ENCODE measurements around the gene LTBP3. TPM values are rescaled to one million over a fixed set of nuclear protein-coding genes. Genes with fewer than 3 reads are reported as not detected.
A peak's percentile ranks its signal among the peaks of the same experiment; 100 is the strongest.
"Not testable (repeated sequence)": the region's sequence is repeated elsewhere in the genome, so short reads cannot be mapped to it uniquely, and the experiment has no call there.

LTBP3 gene
- total RNA-seq, 6 donors from 2014 or later: 99.9 to 479 (median 131) TPM

GRCh38 chr11:65526744-65527143, 31.4 kb downstream of the LTBP3 start:
- TF ChIP-seq, protein P1, sequence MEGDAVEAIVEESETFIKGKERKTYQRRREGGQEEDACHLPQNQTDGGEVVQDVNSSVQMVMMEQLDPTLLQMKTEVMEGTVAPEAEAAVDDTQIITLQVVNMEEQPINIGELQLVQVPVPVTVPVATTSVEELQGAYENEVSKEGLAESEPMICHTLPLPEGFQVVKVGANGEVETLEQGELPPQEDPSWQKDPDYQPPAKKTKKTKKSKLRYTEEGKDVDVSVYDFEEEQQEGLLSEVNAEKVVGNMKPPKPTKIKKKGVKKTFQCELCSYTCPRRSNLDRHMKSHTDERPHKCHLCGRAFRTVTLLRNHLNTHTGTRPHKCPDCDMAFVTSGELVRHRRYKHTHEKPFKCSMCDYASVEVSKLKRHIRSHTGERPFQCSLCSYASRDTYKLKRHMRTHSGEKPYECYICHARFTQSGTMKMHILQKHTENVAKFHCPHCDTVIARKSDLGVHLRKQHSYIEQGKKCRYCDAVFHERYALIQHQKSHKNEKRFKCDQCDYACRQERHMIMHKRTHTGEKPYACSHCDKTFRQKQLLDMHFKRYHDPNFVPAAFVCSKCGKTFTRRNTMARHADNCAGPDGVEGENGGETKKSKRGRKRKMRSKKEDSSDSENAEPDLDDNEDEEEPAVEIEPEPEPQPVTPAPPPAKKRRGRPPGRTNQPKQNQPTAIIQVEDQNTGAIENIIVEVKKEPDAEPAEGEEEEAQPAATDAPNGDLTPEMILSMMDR (IDR thresholded peaks at IDR 0.05): no peak
- TF ChIP-seq EP300 (IDR thresholded peaks at IDR 0.05) (no peak), POLR2A (IDR thresholded peaks at IDR 0.05) (no peak), POLR2AphosphoS5 (IDR thresholded peaks at IDR 0.05) (no peak)
- peaks cover 21 to 37% (median 29%) of the 10 kb centered on the region in 4 donors for H3K4me1 ChIP-seq
- peaks cover 9 to 53% (median 28%) of the 10 kb centered on the region in 4 donors for H3K36me3 ChIP-seq
- WGBS, 2 donors: 97 to 100% methylated on average over 2 to 8 of the region's 8 CpGs
- no peak for DNase-seq
- H3K9me3 ChIP-seq: no peaks in the 10 kb centered on the region
- no peak overlapping the region for H3K27ac ChIP-seq
- no peak overlapping the region for H3K4me3 ChIP-seq
- no peaks in the 10 kb centered on the region for H3K27me3 ChIP-seq
- ATAC-seq (ENCODE audit: low FRiP score in 2 of 2): no peak

DNA sequence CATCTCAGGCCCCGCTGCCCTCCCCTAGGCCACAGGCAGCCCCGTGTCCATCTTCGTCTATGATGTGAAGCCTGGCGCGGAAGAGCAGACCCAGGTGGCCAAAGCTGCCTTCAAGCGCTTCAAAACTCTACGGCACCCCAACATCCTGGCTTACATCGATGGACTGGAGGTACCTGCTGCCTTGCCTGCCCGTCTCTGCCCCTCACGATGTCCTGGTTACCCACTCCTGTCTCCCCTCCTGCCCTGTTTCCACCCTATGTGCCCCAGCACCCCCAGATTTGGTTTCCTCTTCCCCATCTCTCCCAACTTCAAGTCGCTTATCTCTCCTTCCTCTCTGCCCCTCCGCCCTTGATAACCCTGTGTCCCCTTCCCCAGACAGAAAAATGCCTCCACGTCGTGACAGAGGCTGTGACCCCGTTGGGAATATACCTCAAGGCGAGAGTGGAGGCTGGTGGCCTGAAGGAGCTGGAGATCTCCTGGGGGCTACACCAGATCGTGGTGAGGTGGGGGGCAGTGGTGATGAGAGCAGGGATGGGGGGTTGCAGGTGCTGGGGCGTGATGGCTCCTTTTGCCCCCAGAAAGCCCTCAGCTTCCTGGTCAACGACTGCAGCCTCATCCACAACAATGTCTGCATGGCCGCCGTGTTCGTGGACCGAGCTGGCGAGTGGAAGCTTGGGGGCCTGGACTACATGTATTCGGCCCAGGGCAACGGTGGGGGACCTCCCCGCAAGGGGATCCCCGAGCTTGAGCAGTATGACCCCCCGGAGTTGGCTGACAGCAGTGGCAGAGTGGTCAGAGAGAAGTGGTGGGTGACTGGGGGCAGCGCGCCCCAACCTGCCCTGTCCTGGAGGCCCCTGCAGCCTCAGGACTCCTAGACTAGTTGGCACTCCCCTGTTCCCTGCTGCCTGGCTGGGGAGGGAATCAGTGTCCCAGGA, 32.3 kb downstream of the LTBP3 start:
- no peak for TF ChIP-seq EP300 (IDR thresholded peaks at IDR 0.05)
- Histone ChIP-seq H3K27me3 (no peaks in the 10 kb centered on the region), H3K27ac (peak overlapping the region; percentile 92 to 97 (median 95)), H3K9me3 (no peaks in the 10 kb centered on the region), H3K36me3 (peaks cover 5 to 44% (median 19%) of the 10 kb centered on the region in 4 donors), H3K4me1 (peaks cover 21 to 37% (median 29%) of the 10 kb centered on the region in 4 donors), H3K4me3 (peak overlapping the region; percentile 92 to 99 (median 95))
- no peak for ATAC-seq (ENCODE audit: low FRiP score in 2 of 2)
- DNase-seq: no peak
- 44 to 56% methylated on average over 18 to 30 of the region's 31 CpGs for WGBS, 2 donors

DNA sequence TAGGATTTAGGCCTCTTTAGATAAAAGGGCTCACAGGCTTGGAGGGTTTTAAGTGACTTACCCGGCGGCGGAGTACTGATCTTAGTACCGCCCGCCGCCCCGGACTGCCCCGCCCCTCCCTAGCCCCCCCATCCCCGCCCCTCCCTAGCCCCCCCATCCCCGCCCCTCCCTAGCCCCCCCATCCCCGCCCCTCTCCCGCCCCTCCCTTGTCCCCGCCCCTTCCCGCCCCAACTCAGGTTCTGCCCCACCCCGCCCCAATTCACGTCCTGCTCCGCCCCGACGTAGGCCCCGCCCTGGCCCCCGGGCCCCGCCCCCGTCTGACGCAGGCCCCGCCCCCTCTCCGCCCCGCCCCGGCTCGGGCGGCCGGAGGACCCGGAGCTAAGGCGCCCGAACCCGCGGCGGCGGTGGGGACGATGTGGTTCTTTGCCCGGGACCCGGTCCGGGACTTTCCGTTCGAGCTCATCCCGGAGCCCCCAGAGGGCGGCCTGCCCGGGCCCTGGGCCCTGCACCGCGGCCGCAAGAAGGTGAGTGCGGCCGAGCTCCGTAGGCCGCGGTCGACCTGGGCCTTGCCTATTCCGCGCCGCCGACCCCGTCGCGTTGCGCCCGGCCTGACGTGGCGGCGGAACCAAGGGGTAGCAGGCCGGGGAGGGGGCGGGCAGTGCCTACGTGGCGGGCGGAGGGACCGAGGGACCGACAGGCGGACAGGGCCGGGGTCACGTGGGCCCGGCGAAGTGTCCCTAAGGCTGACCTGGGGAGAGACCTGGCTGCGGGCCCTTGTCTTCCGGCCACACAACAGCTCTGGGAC, 33.2 kb downstream of the LTBP3 start, which contains the start of gene SCYL1:
Gene SCYL1, plus strand, starts transcription at position 343 of the 805 bp plus-strand sequence. Its CDS starts 71 bp downstream, at position 414.
- WGBS, 2 donors: 0% methylated on average over 3 to 11 of the region's 82 CpGs
- H3K4me1 ChIP-seq: peaks cover 21 to 37% (median 29%) of the 10 kb centered on the region in 4 donors

DNA sequence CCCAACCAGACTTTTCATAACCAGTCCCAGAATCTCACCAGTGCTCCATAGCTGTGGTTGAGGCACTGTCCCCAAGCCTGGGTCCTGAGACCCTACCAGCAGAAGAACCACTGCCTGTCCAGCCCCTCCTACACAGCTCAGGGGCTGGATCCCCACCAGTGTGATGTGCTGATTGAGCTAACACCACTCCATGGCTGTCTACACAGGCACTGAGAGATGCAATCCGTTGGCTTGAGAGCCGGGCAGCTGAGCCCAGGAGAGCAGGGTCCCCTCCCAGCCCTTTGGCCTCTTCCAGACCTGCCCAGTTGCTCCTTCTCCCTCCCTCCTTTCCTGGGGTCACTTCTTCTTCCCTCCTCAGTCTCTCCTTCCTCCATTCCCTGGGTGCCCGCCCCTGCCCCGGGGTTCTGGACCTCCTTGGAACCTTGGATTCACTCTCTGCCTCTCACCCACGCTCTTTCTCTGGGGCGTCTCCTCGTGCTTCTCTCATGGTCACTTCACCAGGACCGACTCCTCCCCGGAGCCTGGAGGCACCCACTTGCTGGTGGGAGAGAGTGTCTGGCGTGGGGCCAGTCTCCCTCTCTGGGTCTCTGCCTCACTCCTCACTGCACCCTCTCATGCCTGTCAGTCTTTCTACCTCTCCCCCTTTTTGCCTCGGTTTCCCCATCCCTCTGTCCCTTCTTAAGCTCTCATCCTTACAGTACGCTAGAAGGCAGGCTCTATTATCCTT, 34.0 kb downstream of the LTBP3 start:
- WGBS, 2 donors: 36 to 38% methylated on average over 11 to 12 of the region's 12 CpGs
- Histone ChIP-seq H3K4me1 (peaks cover 21 to 37% (median 29%) of the 10 kb centered on the region in 4 donors), H3K36me3 (peaks cover 0 to 29% (median 9%) of the 10 kb centered on the region in 4 donors), H3K4me3 (peak overlapping the region; percentile 10 to 99 (median 93)), H3K27me3 (no peaks in the 10 kb centered on the region), H3K27ac (peak overlapping the region; percentile 53 to 80 (median 59)), H3K9me3 (no peaks in the 10 kb centered on the region)
- peak; percentile 47 to 69 for ATAC-seq (ENCODE audit: low FRiP score in 2 of 2)
- TF ChIP-seq EP300 (IDR thresholded peaks at IDR 0.05) (no peak), POLR2A (IDR thresholded peaks at IDR 0.05) (no peak), POLR2AphosphoS5 (IDR thresholded peaks at IDR 0.05) (no peak)
- TF ChIP-seq, protein P1 (IDR thresholded peaks at IDR 0.05): no peak
- DNase-seq: peak in 1 of 2 donors; percentile 61

More for the DNA sequence above, 33.2 kb downstream of the LTBP3 start, which contains the start of gene SCYL1:
- no peaks in the 10 kb centered on the region for H3K9me3 ChIP-seq
- peaks cover 0 to 35% (median 11%) of the 10 kb centered on the region in 4 donors for H3K36me3 ChIP-seq
- H3K27me3 ChIP-seq: no peaks in the 10 kb centered on the region
- H3K27ac ChIP-seq: peak within 1 kb of the TSS; percentile 92 to 97 (median 95)
- TF ChIP-seq POLR2AphosphoS5 (IDR thresholded peaks at IDR 0.05): peak; percentile 71 to 77
- TF ChIP-seq POLR2A (IDR thresholded peaks at IDR 0.05): peak in 3 of 4 donors; percentile 55 to 77 (median 59)
- no peak for TF ChIP-seq EP300 (IDR thresholded peaks at IDR 0.05)
- TF ChIP-seq, protein P1 (IDR thresholded peaks at IDR 0.05): peak in 3 of 6 experiments; percentile 13 to 29 (median 14)
- peak; percentile 93 to 97 for ATAC-seq (ENCODE audit: low FRiP score in 2 of 2)
- DNase-seq: peak; percentile 85 to 97
- peak within 1 kb of the TSS; percentile 92 to 99 (median 95) for H3K4me3 ChIP-seq

DNA sequence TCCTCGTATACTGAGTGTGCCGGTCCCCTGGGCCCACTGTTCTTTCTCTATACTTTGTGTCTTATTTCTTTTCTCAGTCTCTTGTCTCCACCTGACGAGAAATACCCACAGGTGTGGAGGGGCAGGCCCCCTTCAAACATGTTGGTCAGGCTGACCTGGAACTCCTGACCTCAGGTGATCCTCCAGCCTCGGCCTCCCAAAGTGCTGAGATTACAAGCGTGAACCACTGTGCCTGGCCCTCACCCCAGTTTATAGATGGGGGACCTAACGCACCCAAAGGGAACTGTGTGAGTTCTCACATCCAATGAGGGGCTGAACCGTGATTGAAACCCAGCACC, 34.6 kb downstream of the LTBP3 start:
- not testable (repeated sequence) for DNase-seq; H3K9me3 ChIP-seq; H3K4me3 ChIP-seq; H3K27me3 ChIP-seq; ATAC-seq (ENCODE audit: low FRiP score in 2 of 2)
- WGBS, 2 donors: 89 to 90% methylated on average over 6 to 7 of the region's 7 CpGs
- H3K27ac ChIP-seq: peak overlapping the region in 3 of 4 donors; percentile 42 to 58 (median 53)
- peaks cover 21 to 37% (median 29%) of the 10 kb centered on the region in 4 donors for H3K4me1 ChIP-seq
- peaks cover 0 to 23% (median 6%) of the 10 kb centered on the region in 4 donors for H3K36me3 ChIP-seq

DNA sequence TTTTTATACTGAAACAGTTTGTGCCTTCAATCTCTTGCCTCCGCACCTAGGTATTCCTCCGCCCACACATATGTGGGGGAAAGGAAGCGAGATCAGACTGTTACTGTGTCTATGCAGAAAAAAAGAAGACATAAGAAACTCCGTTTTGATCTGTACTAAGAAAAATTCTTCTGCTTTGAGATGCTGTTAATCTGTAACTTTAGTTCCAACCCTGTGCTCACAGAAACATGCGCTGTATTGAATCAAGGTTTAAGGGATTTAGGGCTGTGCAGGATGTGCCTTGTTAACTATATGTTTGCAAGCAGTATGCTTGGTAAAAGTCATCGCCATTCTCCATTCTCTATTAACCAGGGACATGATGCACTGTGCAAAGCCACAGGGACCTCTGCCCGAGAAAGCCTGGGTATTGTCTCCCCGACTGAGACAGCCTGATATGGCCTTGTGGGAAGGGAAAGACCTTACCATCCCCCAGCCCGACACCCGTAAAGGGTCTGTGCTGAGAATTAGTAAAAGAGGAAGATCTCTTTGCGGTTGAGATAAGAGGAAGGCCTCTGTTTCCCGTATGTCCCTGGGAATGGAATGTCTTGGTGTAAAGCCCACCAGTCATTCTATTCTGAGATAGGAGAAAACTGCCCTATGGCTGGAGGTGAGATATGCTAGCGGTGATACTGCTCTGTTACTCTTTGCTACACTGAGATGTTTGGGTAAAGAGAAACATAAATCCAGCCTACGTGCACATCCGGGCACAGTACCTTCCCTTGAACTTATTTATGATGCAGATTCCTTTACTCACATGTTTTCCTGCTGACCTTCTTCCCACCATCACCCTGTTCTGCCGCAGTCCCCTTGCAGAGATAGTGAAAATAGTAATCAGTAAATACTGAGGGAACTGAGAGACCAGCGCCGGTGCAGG, 35.2 kb downstream of the LTBP3 start:
- H3K27ac ChIP-seq: peak overlapping the region in 3 of 4 donors; percentile 22 to 58 (median 42)
- H3K4me3 ChIP-seq: not testable (repeated sequence)
- 51 to 56% methylated on average over 18 of the region's 18 CpGs for WGBS, 2 donors

More for the DNA sequence above, 35.2 kb downstream of the LTBP3 start:
- Histone ChIP-seq H3K36me3 (peaks cover 0 to 17% (median 3%) of the 10 kb centered on the region in 4 donors), H3K4me1 (peaks cover 21 to 37% (median 29%) of the 10 kb centered on the region in 4 donors)
- not testable (repeated sequence) for H3K27me3 ChIP-seq; ATAC-seq (ENCODE audit: low FRiP score in 2 of 2); DNase-seq; H3K9me3 ChIP-seq
